ENCODE data around the gene EXOSC6. TPM values are rescaled to one million over a fixed set of nuclear protein-coding genes. Genes with fewer than 3 reads are reported as not detected.
"Not testable (repeated sequence)": the region's sequence is repeated elsewhere in the genome, so short reads cannot be mapped to it uniquely, and the experiment has no call there.

The EXOSC6 gene
- total RNA-seq, 1 donor from 2014 or later, result 10.7 TPM

DNA sequence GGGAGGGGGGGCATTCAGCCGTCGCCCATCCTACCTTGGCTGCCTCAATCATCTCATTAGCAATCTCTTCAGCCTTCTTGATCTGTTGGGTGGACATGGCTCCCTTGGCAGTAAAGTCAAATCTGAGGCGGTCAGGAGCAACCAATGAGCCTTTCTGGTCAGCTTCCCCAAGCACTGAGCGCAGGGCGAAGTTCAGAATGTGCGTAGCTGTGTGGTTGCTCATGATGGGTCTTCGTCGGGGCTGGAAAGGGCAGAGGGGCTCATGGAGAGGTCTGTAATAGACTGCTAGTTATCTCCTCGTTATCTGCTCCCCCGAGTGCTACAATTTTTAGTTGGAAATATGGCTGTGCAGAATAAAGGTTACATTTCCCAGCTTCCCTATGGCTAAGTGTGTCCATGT lies 7.2 kb upstream of the EXOSC6 start:
- DNase-seq (no peak), ATAC-seq (ENCODE audit: poor library complexity) (no peak)
- intact Hi-C loops (cut with DNase I), result no loop called here

DNA sequence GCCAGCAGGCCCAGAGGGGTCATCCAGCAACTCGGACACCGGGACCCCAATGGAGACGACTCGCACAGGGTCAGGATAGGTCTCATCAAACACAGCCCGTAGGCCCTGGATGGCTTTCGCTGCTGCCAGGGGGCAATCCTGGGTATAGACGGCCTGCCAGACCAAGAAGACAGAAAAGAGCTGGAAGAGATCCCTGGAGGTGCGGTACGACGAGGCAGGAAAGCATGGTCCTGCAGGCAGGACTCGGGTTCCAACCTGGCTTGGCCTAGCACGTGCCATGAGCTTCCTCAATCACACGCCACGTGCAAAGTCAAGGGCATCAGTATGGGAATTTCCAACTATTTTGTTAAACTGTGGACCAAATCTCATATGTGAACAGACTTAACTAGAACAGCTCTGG lies 6.3 kb upstream of the EXOSC6 start:
- intact Hi-C loops (cut with DNase I), result no loop called here
- ATAC-seq (ENCODE audit: poor library complexity) (no peak), DNase-seq (no peak)

DNA sequence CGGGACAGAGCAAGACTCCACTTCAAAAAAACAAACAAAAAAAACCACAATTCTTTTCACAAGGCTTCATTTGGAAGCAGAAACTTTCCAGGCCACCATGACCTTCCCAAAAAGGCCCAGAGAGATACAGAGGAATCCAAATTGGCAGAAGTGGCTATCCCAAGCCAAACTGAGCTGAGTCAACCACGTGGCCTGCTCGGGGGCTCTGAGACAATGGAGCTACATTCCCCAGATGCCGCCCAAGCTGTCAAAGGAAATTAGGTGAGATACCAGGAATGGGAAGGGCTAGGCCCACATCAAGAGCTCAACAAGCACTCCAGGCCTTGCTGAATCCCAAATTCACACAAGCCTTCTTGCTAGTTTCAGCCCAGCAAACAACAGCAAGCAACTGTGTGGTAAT lies 5.7 kb upstream of the EXOSC6 start:
- intact Hi-C loops (cut with DNase I), result no loop called here
- ATAC-seq (ENCODE audit: poor library complexity) (no peak), DNase-seq (no peak)

DNA sequence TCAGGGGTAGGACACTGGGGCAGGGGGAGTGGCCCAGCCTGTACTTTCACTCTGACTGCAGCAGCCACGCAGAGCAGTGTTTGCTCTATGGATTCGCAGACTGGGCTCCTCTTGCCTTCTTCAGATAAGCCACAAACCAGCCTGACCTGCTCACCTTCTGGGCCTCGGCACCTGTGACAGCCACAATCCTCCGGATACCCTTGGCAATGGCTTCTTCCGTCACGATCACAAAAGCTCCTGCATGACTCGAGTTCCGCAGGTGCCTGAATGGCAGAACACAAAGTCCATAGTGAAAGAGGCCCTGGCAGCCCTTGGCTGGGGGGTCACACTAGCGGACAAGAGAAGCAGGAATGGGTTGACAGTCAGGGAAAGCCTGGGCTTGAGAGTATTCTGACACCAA lies 3.8 kb upstream of the EXOSC6 start:
- ATAC-seq (ENCODE audit: poor library complexity) (no peak), DNase-seq (no peak)
- intact Hi-C loops (cut with DNase I), result no loop called here

DNA sequence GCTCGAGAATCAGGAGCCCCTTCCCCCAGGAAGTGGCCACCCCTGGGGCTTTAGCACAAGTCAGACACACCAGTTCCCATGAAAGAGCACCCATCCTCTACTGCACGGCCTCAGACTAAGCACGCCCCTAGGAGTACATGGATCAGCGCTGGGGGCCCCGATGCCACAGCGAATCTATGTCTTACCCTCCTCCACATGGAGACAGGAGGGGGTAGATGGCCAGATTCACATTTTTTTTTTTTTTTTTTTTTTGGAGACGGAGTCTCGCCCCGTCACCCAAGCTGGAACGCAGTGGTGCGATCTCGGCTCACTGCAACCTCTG lies 3.2 kb upstream of the EXOSC6 start:
- DNase-seq (no peak), ATAC-seq (ENCODE audit: poor library complexity) (no peak)

DNA sequence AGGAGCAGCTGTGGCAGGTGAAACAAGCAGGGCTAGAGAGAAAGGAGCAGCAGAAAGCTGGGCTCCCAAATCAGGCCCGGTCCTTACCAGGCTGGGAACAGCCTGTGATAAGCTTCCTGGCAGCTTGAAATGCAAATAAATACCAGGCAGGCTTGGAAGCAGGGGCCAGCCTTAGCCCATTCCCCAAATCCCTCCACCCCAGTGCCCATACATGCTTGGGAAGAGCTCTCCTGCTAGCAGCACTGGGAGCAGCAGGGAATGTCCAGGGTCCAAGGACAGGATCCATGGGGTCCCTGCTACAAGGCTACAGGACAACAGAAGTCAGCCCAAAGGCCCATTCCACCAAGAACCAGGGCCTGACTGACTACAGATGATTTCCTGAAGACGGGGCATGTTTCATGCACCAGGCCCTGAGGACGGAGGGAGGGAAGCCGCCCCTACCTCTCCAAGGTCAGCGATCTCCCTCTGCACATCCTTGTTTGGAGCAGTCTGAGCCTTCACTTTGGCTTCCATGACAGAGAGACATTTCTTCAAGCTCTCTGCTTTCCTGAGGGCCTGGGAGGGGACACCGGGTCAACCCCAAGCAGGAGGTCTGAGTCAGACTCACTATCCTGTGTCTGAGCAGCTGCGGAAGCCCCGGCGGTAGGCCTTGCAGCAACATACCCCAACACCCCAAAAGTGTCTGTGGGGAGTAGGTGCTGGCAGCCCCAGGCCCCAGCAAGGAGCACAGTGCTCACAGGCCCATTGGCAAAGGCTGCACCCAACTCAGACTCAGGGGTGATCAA lies 2.6 kb upstream of the EXOSC6 start:
- intact Hi-C loops (cut with DNase I), result no loop called here
- ATAC-seq (ENCODE audit: poor library complexity) (no peak), DNase-seq (no peak)

More for the DNA sequence above, 3.2 kb upstream of the EXOSC6 start:
- intact Hi-C loops (cut with DNase I), result no loop called here

DNA sequence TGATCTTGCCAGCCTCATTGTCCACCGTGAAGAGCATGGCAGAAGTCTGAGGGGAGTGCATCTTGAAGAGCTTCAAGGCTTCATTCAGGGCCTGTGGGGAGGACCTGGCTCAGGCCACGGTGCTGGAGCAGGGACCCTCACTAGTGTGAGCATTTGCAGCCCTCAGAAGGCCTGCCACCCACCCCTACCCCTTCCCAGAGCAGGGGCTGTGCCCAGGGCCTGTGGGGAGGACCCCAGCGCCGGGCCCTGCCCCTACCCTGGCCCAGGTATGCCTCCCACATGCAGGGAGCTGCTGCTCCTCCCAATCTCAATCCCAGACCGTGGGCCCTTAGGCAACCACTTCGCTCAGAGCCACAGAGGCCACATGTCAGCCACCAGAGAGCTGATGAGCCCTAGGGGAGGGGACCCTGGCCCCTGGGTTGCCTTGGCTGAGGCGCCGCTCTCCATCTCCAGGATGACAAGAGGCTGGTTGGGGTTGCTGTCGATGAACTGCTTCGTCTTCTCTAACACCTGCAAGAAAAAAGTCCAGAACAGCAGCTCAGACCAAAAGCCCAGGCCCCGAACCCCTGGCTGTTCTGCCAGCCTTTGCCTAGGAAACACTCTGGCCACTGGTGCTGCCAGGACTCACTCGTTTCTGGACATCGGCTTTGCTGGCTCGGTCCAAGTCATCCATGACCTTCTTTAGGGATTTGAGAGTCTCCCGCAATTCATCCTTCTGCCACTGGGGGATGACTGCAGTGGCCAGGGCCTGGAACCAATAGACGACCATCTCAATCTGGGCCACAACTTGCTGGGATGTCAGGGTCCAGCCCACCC lies 1.8 kb upstream of the EXOSC6 start:
- no peak for ATAC-seq (ENCODE audit: poor library complexity)
- DNase-seq, result no peak
- intact Hi-C loops (cut with DNase I), result no loop called here

DNA sequence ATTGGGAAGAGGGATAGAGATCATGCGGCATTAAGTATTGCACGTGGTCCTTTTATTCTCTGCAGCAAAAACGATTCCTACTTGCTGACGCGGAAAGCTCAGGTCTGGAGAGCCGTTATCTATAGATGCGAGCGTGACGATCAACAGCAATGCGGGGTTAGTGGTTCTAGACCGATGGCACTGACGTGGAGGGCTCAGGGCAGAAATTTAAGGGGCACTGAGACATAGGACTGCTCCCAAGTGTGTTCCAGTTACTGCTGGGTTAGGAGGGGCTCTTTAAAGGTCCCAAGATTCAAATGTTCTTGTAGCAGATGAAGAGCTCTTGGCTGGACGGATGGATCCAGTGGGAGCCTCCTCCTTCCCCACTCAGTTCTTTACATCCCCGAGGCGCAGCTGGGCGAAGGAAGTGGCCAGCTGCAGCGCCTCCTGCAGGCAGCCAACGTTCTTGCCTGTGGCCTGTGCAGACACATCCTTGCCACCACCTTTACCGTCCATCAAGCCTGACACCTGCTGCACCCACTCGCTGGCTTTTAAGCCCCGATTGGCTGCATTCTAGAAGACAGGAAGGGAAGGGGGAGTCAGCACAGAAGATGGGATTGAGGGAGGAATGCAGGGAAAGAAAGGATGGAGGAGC lies 732 bp upstream of the EXOSC6 start:
- no peak for DNase-seq
- intact Hi-C loops (cut with DNase I), result no loop called here
- no peak for ATAC-seq (ENCODE audit: poor library complexity)

DNA sequence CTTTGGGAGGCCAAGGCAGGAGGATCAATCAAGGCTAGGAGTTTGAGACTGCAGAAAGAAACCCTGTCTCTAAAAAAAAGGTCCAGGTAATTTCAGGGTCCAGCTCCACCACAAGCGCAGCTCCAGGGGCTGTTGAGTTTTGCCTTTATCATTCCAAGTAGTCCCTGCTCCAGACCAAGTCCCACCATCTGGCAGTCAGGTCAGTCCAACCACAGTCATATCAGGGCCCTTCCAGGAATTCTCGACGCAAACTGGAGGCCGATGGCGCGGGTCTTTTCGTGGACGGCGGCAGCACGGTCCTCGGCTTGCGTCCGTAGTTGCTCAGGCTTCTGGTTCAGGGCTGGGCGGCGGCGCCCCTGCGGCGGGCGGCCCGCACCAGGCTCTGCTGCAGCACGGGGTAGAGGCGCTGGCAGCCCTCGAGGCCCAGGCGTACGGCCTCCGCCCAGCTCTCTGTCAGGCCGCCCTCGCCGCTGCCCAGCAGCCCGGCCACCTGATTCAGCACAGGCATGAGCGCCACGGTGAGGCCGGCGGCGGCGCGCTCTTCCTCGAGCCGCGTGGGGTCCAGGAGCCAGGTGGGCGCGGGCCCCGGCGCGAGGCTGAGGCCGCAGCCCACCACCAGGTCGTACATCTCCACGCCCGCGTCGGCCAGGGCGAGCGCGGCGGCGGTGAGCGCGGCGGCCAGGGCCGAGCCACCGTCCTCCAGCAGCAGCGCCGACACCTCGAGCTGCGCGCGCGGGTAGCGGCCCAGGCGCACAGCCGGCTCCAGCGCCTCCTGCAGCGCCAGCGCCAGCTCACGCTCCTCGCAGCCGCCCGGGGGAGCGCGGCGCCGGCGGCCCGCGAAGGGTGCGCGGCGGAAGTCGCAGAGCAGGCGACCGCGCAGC lies 752 bp downstream of the EXOSC6 start:
- DNase-seq (peak; percentile 60), ATAC-seq (ENCODE audit: poor library complexity) (peak; percentile 61)
- intact Hi-C loops (cut with DNase I), result no loop called here

DNA sequence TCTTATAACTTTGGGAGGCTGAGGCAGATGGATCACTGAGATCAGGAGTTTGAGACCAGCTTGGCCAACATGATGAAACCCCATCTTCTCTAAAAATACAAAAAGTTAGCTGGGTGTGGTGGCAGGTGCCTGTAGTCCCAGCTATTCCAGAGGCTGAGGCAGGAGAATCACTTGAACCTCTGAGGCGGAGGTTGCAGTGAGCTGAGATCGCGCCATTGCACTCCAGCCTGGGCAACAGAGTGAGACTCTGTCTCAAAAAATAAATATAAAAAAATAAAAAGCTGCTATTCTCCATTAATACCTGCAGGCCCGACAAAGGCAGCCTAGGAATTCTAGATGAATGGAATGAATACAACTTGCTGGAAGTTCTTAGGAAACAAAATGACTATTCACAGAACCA lies 2.0 kb downstream of the EXOSC6 start:
- DNase-seq; intact Hi-C loops (cut with DNase I); ATAC-seq (ENCODE audit: poor library complexity): not testable (repeated sequence)

DNA sequence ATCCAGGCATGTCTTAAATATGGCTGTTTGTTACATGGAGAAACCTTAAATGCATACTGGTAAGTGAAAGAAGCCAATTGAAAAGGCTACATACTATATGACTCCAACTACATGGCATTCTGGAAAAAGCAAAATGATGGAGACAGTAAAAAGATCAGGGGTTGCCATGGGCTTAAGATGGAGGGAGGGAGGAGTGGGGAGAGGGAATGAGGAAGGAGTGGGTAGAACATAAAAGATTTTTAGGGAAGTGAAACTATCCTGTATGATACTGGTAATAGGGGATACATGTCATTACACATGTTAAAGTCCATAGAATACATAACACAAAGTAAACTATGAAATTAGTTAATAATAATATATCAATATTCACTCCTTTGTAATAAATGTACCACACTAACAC lies 13.0 kb downstream of the EXOSC6 start:
- DNase-seq; intact Hi-C loops (cut with DNase I); ATAC-seq (ENCODE audit: poor library complexity): not testable (repeated sequence)

DNA sequence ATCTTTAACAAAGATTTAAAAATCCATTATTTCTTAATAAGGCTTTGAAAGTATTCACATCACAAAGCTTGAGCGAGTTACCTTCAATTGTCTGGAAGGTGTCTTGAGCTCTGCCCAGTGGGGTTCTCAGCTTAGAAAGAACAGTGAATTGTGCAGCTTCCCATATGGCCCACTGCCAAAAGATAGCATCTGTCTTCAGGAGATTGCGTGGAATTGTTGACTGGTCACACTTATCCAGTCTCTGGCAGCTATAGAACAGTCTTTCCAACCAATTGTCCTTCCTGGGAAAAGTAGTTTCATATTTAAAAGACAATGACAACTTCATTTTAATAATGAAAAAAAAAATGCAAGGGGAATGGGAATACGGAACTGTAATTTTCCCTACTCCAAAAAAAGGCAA lies 19.9 kb downstream of the EXOSC6 start:
- ATAC-seq (ENCODE audit: poor library complexity); DNase-seq; intact Hi-C loops (cut with DNase I): not testable (repeated sequence)

DNA sequence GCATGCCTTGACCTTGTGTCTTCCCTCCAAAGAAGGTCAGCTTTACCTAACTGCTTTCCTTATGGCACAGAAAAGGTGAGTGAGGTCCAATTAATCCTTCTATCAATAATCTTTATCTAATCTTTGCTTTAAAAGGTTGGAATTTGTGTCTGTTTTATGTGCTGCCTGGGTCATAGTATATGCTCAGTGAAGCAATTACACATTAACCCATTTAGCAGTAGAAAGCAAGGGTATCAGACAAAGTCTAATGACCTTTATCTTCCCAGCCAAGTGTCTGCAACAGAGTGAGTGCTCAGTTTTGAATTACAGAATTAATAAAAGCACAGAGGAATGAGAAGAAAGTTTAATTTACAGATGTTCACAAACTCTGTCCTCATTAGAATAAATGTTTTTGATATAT lies 25.7 kb downstream of the EXOSC6 start:
- ATAC-seq (ENCODE audit: poor library complexity); intact Hi-C loops (cut with DNase I): not testable (repeated sequence)

DNA sequence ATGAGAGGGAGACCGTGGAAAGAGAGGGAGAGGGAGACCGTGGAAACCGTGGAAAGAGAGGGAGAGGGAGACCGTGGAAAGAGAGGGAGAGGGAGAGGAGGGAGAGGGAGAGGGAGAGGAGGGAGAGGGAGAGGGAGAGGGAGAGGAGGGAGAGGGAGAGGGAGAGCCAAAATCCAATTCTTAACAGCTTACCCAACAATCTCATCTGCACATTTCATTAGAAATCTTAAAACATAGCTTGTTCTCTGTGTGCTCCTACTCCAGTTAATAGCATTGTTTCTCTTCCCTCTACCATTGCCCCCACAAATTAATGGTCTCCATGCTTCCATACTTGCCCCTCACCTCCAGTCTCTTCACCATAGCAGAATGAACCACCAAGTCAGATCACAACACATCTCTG lies 26.3 kb downstream of the EXOSC6 start:
- DNase-seq; ATAC-seq (ENCODE audit: poor library complexity); intact Hi-C loops (cut with DNase I): not testable (repeated sequence)

More for the DNA sequence above, 25.7 kb downstream of the EXOSC6 start:
- not testable (repeated sequence) for DNase-seq

DNA sequence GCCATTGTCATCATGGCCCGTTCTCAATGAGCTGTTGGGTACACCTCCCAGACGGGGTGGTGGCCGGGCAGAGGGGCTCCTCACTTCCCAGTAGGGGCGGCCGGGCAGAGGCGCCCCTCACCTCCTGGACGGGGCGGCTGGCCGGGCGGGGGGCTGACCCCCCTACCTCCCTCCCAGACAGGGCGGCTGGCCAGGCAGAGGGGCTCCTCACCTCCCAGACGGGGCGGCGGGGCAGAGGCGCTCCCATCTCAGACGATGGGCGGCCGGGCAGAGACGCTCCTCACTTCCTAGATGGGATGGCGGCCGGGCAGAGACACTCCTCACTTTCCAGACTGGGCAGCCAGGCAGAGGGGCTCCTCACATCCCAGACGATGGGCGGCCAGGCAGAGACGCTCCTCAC lies 27.1 kb downstream of the EXOSC6 start:
- intact Hi-C loops (cut with DNase I); ATAC-seq (ENCODE audit: poor library complexity); DNase-seq: not testable (repeated sequence)

DNA sequence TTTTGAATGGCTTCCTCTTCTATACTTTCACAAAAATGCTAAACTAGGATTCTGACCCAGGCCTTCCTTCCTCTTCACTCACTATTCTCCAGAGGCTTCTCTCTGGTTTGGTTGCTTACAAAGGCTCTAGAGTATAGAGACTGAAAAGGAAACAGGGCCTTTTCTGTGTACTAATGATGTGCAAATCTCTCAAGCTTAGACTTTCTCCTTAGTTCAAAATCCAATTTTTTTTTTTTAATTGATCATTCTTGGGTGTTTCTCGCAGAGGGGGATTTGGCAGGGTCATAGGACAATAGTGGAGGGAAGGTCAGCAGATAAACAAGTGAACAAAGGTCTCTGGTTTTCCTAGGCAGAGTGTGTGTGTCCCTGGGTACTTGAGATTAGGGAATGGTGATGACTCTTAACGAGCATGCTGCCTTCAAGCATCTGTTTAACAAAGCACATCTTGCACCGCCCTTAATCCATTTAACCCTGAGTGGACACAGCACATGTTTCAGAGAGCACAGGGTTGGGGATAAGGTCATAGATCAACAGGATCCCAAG lies 27.7 kb downstream of the EXOSC6 start:
- intact Hi-C loops (cut with DNase I); DNase-seq; ATAC-seq (ENCODE audit: poor library complexity): not testable (repeated sequence)

DNA sequence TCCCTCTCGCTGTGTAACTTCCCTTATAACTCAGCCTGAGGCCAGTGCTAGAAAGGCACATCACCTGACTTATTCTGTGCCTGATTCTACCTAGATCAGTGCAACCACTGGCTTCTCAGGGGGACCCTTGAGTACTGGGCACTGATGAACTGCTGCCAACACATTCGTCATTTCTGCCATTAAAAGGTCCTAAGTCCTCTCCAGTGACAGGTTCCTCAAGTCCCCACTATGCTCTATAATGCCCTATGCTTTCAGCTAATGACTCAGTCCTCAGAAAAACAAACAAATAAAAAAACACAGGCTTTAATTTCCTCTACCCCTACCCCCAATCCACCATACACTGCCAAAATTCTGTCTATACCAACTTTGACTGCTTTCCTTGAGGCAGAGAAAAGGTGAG lies 28.5 kb downstream of the EXOSC6 start:
- DNase-seq; intact Hi-C loops (cut with DNase I); ATAC-seq (ENCODE audit: poor library complexity): not testable (repeated sequence)

DNA sequence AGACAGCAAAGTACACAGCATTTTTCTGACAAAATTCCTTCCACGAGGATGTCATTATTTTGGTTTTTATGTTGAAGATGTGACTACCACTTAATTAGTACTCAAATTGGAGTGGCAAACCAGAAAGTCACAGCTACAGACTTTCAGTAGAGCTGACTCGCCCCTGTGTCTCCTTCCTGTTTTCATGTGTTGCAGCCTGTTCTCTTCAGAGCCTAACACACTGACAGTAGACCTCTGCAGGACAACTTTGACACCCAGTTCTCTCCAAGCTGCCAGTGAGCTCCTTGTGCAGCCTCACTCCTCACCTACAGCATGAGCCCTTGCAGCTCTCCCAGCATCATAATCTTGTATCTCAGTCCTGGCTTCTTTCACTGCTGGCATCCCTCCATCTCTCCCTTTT lies 29.2 kb downstream of the EXOSC6 start:
- intact Hi-C loops (cut with DNase I); ATAC-seq (ENCODE audit: poor library complexity); DNase-seq: not testable (repeated sequence)
